ENCODE measurements around the gene HTT-AS. TPM values are rescaled to one million over a fixed set of nuclear protein-coding genes. Genes with fewer than 3 reads are reported as not detected.
A peak's percentile ranks its signal among the peaks of the same experiment; 100 is the strongest.

The HTT-AS gene
- total and polyA plus RNA-seq, 3 donors from 2014 or later, result not detected

DNA sequence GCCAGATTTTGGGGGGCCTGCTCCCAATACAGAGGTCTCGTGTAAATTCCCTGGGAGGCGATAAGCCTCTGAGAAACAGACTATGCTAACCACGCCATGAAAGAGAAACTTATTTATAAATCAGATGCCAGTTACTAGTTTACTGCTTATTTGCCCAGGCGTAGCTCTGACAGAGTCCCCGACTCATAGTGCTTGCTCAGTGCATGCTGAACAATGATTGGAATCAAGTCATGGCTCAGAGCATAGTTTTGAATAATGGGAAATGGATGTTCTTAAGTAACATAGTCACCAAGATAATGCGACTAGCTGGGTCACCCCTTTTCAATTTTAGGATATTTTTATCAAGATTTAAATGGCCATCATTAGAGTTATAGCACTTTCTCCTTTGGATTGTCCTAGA lies 40.0 kb upstream of the HTT-AS start:
- intact Hi-C loops (cut with DNase I; ENCODE audit: low total_unique reads), result no loop called here
- peaks cover 28% of the 10 kb centered on the region for H3K4me1 ChIP-seq
- TF ChIP-seq POLR2A (IDR thresholded peaks at IDR 0.05), result no peak
- TF ChIP-seq, protein P1, sequence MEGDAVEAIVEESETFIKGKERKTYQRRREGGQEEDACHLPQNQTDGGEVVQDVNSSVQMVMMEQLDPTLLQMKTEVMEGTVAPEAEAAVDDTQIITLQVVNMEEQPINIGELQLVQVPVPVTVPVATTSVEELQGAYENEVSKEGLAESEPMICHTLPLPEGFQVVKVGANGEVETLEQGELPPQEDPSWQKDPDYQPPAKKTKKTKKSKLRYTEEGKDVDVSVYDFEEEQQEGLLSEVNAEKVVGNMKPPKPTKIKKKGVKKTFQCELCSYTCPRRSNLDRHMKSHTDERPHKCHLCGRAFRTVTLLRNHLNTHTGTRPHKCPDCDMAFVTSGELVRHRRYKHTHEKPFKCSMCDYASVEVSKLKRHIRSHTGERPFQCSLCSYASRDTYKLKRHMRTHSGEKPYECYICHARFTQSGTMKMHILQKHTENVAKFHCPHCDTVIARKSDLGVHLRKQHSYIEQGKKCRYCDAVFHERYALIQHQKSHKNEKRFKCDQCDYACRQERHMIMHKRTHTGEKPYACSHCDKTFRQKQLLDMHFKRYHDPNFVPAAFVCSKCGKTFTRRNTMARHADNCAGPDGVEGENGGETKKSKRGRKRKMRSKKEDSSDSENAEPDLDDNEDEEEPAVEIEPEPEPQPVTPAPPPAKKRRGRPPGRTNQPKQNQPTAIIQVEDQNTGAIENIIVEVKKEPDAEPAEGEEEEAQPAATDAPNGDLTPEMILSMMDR (IDR thresholded peaks at IDR 0.05), result no peak
- no peak overlapping the region for H3K27ac ChIP-seq
- no peak overlapping the region for H3K4me3 ChIP-seq
- WGBS, 2 donors, result 95% methylated on average over 6 of the region's 6 CpGs
- no peak for DNase-seq
- no peaks in the 10 kb centered on the region for H3K27me3 ChIP-seq
- H3K36me3 ChIP-seq (ENCODE audit: low read depth, missing control alignments), result no peaks in the 10 kb centered on the region
- no peaks in the 10 kb centered on the region for H3K9me3 ChIP-seq

DNA sequence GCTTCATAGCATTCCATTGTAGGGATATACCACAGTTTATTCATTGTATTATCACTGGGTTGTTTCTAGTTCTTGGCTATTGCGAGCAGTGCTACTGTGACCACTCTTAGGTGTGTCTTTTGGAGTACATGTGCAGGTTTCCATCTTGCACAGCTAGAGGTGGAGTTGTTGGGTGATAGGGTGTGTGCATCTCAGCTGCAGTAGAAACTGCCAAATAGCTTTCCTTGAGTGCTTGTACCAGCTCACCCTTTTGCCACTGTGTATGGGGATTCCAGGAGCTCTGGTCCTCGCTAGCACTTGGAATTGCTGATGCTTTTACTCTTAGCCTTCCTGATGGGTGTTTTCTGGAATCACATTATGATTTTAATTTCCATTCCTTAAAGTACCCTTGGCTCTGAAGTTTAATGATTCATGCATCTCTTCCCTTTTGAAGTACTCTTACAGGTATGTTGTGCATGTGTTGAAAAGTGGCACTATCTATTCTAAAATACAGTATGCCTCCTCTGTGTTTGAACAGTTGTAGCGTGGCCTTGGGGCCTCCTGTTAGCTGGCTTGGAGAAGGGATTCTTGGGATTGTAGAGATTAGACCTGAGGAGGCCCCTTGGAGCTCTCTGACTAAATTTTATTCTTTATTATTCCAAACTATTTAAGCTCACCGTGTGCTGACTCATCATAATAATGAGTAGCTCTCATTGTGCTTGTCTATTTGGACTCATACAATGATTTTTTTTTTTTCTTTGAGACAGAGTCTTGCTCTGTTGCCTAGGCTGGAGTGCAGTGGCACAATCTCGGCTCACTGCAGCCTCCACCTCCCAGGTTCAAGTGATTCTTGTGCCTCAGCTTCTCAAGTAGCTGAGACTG lies 38.5 kb upstream of the HTT-AS start:
- peak overlapping the region in 1 of 2 donors; percentile 36 for H3K27ac ChIP-seq
- DNase-seq, result no peak
- TF ChIP-seq, protein P1 (IDR thresholded peaks at IDR 0.05), result no peak
- TF ChIP-seq POLR2A (IDR thresholded peaks at IDR 0.05), result no peak
- no peaks in the 10 kb centered on the region for H3K9me3 ChIP-seq
- H3K27me3 ChIP-seq, result no peaks in the 10 kb centered on the region
- no peaks in the 10 kb centered on the region for H3K36me3 ChIP-seq (ENCODE audit: low read depth, missing control alignments)
- intact Hi-C loops (cut with DNase I; ENCODE audit: low total_unique reads), result no loop called here
- peaks cover 28% of the 10 kb centered on the region for H3K4me1 ChIP-seq
- H3K4me3 ChIP-seq, result no peak overlapping the region
- WGBS, 2 donors, result 58 to 67% methylated on average over 5 of the region's 5 CpGs

DNA sequence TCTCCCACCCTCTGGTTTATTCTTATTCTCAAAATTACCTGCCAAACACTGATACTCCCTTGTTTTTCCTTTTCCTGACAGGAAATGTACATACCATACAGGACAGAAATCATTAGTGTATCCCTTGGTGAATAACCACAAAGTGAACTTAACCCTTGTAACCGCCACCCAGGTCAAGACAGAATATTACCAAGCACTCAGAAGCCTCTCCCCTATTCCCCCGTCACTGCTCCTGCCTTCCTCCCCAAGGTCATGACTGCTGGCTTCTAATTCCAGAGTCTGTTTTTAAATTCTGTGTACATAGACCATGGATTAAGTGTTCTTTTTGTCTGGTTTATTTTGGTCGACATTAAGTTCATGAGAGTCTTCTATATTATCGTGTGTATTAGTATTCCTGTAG lies 37.9 kb upstream of the HTT-AS start:
- no peak for DNase-seq
- Histone ChIP-seq H3K27ac (peak overlapping the region in 1 of 2 donors; percentile 36), H3K9me3 (no peaks in the 10 kb centered on the region), H3K36me3 (ENCODE audit: low read depth, missing control alignments) (no peaks in the 10 kb centered on the region), H3K4me1 (peaks cover 28% of the 10 kb centered on the region), H3K27me3 (no peaks in the 10 kb centered on the region), H3K4me3 (no peak overlapping the region)
- intact Hi-C loops (cut with DNase I; ENCODE audit: low total_unique reads), result no loop called here
- TF ChIP-seq, protein P1 (IDR thresholded peaks at IDR 0.05), result no peak
- no peak for TF ChIP-seq POLR2A (IDR thresholded peaks at IDR 0.05)
- WGBS, 2 donors, result 55 to 70% methylated on average over 4 of the region's 4 CpGs

DNA sequence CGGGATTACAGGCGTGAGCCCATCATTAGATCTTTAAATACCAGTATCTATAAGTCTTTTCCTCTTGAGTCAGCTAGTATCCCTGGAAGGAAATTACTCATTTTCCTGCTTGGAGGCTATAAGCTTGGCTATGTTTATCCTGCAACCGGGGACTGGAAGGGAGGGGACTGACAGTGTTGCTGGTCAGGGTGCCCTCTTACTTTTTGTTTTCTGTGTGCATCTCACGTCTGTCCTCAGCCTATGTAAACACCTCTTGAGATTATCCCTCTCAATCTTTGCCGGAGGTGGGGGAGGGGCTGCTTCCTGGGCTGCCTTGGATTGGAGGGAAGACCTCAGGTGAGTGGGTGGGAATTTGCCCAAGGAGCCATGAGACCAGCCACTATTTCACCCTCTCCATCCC lies 37.1 kb upstream of the HTT-AS start:
- H3K36me3 ChIP-seq (ENCODE audit: low read depth, missing control alignments), result no peaks in the 10 kb centered on the region
- no peaks in the 10 kb centered on the region for H3K27me3 ChIP-seq
- no peak overlapping the region for H3K4me3 ChIP-seq
- WGBS, 2 donors, result 82% methylated on average over 5 of the region's 5 CpGs
- intact Hi-C loops (cut with DNase I; ENCODE audit: low total_unique reads), result no loop called here
- H3K27ac ChIP-seq, result no peak overlapping the region
- no peak for DNase-seq
- TF ChIP-seq, protein P1 (IDR thresholded peaks at IDR 0.05), result no peak
- TF ChIP-seq POLR2A (IDR thresholded peaks at IDR 0.05), result no peak
- H3K9me3 ChIP-seq, result no peaks in the 10 kb centered on the region
- peaks cover 23% of the 10 kb centered on the region for H3K4me1 ChIP-seq

DNA sequence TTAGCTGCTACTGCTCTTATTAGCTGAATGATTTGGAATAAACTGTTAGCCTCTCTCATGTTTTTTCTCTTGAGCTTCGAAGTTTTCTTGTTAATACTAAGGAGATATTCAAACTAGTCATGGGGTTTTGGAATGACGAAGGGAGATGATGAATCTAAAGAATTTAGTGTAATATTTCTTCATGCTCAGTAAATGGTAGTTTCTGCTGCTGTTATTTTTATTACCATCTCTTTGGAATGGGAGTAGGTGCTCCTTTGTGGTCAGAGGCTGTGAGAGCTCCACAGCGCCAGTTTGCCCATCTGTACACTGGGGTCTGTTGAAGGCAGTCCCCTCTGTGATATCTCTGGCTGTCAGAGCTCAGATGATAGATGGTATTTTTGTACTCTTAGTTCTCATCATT lies 33.9 kb upstream of the HTT-AS start:
- WGBS, 2 donors, result 83 to 95% methylated on average over 3 of the region's 3 CpGs
- no peaks in the 10 kb centered on the region for H3K9me3 ChIP-seq
- no peaks in the 10 kb centered on the region for H3K36me3 ChIP-seq (ENCODE audit: low read depth, missing control alignments)
- H3K27me3 ChIP-seq, result no peaks in the 10 kb centered on the region
- no peak overlapping the region for H3K4me3 ChIP-seq
- TF ChIP-seq, protein P1 (IDR thresholded peaks at IDR 0.05), result no peak
- no peak for TF ChIP-seq POLR2A (IDR thresholded peaks at IDR 0.05)
- H3K4me1 ChIP-seq, result peaks cover 8% of the 10 kb centered on the region
- H3K27ac ChIP-seq, result no peak overlapping the region
- intact Hi-C loops (cut with DNase I; ENCODE audit: low total_unique reads), result no loop called here
- DNase-seq, result no peak
